ENCODE results near the gene CTBP2.

DNA sequence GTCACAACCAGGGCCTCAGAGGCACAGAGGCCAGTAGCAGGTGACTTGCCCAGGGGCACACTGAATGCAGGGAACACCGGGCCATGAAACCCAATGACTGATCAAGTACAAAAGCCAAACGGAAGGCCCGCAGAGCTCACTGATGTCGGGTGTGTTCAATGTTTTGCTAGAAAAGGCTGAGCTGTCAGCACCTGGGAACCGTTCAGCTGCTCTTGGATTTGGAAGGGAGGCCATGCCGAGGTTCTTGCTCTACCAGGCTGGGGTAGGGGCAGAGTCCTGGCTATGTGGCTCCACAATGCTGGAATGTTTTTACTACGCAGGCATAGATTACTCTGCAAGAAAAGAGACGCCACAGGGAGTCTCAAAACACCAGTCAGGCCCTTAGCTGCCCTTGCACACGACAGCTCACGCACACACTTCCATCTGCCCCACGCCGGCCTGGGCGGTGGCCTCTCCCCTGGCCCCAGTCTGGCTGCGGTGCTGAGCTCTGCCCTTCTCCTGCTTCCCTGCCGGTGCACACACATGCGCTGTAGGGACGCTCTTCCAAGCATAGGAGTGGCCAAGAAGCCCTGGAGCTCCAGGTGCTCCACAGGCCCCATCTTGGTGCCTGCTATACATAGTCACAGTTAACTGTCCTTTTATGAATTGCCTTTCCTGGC, 138.5 kb downstream of the CTBP2 start:
- TF ChIP-seq, protein P1, sequence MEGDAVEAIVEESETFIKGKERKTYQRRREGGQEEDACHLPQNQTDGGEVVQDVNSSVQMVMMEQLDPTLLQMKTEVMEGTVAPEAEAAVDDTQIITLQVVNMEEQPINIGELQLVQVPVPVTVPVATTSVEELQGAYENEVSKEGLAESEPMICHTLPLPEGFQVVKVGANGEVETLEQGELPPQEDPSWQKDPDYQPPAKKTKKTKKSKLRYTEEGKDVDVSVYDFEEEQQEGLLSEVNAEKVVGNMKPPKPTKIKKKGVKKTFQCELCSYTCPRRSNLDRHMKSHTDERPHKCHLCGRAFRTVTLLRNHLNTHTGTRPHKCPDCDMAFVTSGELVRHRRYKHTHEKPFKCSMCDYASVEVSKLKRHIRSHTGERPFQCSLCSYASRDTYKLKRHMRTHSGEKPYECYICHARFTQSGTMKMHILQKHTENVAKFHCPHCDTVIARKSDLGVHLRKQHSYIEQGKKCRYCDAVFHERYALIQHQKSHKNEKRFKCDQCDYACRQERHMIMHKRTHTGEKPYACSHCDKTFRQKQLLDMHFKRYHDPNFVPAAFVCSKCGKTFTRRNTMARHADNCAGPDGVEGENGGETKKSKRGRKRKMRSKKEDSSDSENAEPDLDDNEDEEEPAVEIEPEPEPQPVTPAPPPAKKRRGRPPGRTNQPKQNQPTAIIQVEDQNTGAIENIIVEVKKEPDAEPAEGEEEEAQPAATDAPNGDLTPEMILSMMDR (IDR thresholded peaks at IDR 0.05) = no peak
- TF ChIP-seq POLR2A (IDR thresholded peaks at IDR 0.05) = no peak

Data from thyroid gland (tissue), 4 donors.